ENCODE results near the gene SSC4D. TPM values are rescaled to one million over a fixed set of nuclear protein-coding genes. Genes with fewer than 3 reads are reported as not detected.
A peak's percentile ranks its signal among the peaks of the same experiment; 100 is the strongest.
"Not testable (repeated sequence)": the region's sequence is repeated elsewhere in the genome, so short reads cannot be mapped to it uniquely, and the experiment has no call there.

Gene SSC4D
- total RNA-seq (2014; rRNA removed; shearing (Covaris generic)), result 0.76 and 2.4 TPM in 2 replicates

- DNase-seq (ENCODE audit: low spot score), result no peak
These were observed at the start of gene SSC4D for GRCh38 chr7:76409537-76409936. Gene SSC4D, minus strand, starts transcription at chr7:76409697. Its CDS starts 5,258 bp downstream, at chr7:76404439.

DNA sequence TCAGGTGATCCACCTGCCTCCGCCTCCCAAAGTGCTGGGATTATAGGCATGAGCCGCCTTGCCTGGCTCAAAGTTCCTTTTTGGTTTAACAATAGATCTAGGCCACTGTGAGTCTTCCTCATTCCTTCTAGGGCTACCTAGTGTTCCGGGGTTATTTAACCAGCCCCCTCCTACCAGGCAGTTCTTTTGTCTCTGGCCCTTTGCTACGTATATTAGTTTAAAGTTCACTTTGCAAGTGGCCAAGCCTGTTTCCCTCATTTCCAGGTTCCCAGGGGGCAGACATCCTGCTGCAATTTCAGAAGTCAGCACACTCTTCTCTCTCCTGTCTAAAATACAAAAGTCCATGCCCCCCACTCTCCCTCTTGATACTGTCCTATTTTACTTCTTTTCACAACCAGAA, 49.0 kb upstream of the SSC4D start:
- not testable (repeated sequence) for DNase-seq (ENCODE audit: low spot score)

- not testable (repeated sequence) for DNase-seq (ENCODE audit: low spot score)
These were observed 47.5 kb upstream of the SSC4D start for GRCh38 chr7:76457017-76457416.

GRCh38 chr7:76445577-76446008, 36.1 kb upstream of the SSC4D start:
- DNase-seq (ENCODE audit: low spot score), result peak; percentile 80

DNA sequence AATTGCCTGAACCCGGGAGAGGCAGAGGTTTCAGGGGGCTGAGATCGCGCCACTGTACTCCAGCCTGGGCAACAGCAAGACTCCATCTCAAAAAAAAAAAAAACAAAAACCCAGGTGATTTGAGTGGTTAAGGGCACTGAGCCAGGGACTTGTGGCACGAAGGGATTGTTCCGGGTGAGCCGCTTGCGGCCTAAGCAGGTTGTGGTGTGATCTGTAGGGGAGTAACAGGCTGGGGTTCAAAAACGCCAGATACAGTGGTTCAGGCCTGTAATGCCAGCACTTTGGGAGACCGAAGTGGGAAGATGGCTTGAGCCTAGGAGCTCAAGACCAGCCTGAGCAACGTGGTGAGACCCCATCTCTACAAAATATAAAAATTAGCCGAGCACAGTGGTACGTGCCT, 34.3 kb upstream of the SSC4D start:
- DNase-seq (ENCODE audit: low spot score), result not testable (repeated sequence)

- DNase-seq (ENCODE audit: low spot score), result not testable (repeated sequence)
These were observed 33.4 kb upstream of the SSC4D start for GRCh38 chr7:76442664-76443446.

- DNase-seq (ENCODE audit: low spot score), result not testable (repeated sequence)
These were observed 32.3 kb upstream of the SSC4D start for GRCh38 chr7:76441792-76442191.

DNA sequence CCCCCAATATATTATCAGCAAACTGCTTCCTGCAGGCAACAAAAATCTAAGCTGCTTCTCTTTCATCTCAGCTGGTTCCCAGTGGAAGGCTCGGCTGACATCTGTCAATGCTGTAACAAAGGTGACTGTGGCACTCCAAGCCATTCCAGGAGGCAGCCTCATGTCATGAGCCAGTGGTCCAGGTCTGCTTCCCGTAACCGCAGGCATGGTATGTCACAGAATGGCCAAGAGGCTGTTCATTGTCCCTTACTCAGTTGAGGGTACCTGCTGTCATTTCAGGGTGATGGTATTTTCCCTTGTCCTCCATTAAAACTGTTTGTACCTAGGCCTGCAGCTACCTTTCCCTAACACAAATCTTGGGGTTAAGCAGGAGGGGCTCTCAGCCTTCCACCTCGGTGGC, 30.9 kb upstream of the SSC4D start:
- DNase-seq (ENCODE audit: low spot score), result not testable (repeated sequence)

DNA sequence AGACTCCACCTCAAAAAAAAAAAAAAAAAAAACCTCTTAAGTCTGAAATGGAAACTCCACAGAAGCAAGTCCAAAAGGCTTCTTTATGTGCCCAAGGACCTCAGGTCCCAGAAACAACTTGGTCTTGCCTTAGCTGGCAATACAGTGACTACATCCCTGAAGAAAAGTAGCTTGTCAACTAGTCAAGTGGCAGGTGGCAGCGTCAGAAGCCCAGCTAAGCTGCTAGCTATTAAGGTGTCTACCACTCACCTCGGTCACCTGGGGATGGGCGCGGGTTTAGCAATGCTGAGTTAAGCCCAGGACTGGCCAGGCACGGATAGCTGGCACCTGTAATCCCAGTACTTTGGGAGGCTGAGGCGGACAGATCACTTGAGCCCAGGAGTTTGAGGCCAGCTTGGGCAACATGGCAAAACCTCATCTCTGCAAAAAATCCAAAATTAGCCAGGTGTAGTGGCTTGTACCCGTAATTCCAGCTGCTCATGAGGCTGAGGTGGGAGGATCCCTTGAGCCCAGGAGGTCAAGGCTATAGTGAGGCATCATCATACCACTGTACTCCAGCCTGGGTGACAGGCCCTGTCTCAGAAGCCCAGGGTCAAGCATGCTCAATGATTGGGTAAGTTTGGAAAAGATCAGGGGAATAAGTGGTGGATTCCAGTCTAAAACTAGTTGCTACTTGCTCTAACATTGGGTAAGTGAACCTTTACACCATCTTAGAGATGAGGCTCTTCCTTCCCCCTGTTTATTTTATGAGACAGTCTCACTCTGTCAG, 29.8 kb upstream of the SSC4D start:
- not testable (repeated sequence) for DNase-seq (ENCODE audit: low spot score)

DNA sequence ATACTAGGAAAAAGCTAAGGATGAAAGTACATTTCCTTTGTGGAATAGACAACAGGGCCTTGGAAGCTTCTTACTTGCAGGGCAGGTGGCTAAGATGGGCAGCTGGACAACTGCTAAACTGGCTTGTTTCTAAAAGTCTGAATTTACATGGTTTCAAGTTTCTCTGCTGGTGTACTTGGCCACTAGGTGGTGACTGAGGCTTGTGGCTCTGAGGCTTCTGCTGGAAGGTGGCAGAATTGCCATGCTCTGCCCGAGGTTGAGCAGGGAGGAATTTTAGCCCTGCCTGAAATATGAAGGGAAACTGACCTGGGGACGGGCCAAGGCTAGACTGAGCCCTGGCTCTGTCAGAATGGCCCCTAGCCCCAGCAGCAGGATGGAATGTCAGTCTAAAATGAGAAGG, 28.4 kb upstream of the SSC4D start:
- DNase-seq (ENCODE audit: low spot score), result peak; percentile 96

DNA sequence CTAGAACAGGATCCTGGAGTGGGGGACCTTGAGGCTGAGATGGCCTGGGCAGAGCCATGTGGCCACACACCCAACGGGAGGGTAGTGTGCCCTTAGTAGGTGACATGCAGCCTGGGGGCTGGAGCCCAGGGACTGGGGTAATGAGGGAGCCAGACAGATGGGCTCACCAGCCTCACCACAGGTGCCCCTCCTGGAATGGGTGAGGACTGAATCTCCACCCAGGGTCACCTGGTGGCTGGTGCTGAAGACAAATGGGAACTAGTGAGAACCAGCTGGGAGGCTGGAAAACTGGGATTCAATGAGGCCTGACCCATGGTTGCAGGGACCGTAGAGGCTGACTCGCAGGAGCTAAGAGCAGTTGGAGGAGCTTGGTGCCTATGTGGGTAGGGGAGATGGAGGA, 21.3 kb upstream of the SSC4D start:
- DNase-seq (ENCODE audit: low spot score), result no peak

GRCh38 chr7:76430211-76430610, 20.7 kb upstream of the SSC4D start:
- no peak for DNase-seq (ENCODE audit: low spot score)

- peak; percentile 83 for DNase-seq (ENCODE audit: low spot score)
These were observed 19.6 kb upstream of the SSC4D start for GRCh38 chr7:76428868-76429805.

- no peak for DNase-seq (ENCODE audit: low spot score)
These were observed 18.8 kb upstream of the SSC4D start for GRCh38 chr7:76428149-76428823.

GRCh38 chr7:76427635-76428034, 18.1 kb upstream of the SSC4D start:
- no peak for DNase-seq (ENCODE audit: low spot score)

DNA sequence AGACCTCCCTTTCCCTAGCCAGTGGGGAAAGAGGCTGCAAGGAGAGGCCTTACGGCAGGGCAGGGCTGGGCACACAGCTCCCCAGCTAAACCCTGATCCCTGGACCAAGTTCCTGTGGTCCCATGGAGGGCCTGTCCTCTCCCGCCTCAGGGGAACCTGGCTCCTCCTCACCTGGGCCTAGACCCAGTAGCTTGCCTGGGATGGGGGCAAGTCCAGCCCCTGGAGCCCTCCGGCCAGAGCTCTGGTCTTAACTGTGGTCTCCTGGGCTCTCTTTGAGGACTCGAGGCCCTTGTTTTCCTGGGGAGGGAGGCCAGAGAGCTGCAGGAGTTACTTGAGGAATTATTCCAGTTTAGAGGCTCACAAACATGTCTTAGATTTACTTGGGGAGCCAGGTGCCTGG, 16.7 kb upstream of the SSC4D start:
- no peak for DNase-seq (ENCODE audit: low spot score)

DNA sequence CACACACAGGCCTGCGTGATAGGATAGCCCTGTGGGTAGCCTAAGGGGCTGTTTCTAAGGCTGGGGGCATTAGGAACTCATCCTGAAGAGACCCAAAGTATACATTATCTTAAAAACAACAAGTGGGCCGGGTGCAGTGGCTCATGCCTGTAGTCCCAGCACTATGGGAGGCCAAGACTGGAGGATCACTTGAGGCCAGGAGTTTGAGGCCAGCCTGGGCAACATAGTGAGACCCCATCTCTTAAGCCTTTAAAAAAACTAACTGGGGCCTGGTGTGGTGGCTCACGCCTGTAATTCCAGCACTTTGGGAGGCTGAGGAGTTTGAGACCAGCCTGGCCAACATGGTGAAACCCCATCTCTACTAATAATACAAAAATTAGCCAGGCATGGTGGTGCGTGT, 16.1 kb upstream of the SSC4D start:
- not testable (repeated sequence) for DNase-seq (ENCODE audit: low spot score)

GRCh38 chr7:76425156-76425555, 15.7 kb upstream of the SSC4D start:
- no peak for DNase-seq (ENCODE audit: low spot score)

- no peak for DNase-seq (ENCODE audit: low spot score)
These were observed 15.1 kb upstream of the SSC4D start, which contains the start of gene ZP3 for GRCh38 chr7:76424413-76425111. Gene ZP3, plus strand, starts transcription at chr7:76424950. Its CDS starts 15 bp downstream, at chr7:76424965.

DNA sequence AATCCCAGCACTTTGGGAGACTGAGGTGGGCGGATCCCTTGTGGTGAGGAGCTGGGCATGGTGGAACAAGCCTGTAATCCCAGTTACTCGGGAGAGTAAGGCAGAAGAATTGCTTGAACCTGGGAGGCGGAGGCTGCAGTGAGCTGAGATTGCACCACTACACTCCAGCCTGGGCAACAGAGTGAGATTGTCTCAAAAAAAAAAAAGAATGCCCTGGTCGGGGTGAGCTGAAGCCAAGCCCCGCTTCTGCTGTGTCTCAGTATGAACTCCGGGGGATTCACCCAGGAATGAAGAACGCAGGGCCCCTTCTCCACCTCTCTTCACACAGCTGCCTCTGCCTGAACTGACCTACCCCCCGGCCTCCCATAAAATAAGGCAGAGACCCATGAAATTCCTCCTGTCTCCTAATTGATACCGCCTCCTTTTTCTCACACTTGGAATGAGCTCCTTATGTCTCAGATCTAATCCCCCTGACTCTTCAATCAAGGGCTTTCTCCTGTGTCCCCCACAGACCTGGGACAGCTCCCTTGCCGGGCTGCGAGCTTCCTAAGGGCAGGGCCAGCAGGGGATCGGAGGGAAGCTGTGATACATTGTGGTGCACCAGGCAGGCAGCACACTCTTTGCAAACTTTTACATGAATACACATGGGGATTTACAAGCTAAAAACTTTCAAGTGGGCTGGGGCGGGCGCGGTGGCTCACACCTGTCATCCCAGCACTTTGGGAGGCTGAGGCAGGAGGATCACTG, 14.3 kb upstream of the SSC4D start:
- peak; percentile 60 for DNase-seq (ENCODE audit: low spot score)

All from A172 (cell line).